ENCODE data around the gene PRSS22.

The PRSS22 gene

GRCh38 chr16:2845116-2845515 lies 12.9 kb downstream of the PRSS22 start:
- ATAC-seq (peak; percentile 15), DNase-seq (ENCODE audit: low spot score in 2 of 2) (no peak)
- Mint-ChIP-seq H3K27ac (peak overlapping the region; percentile 15), H3K4me1 (peaks cover 66% of the 10 kb centered on the region), H3K9me3 (no peaks in the 10 kb centered on the region), H3K4me3 (no peak overlapping the region), H3K36me3 (peaks cover 8% of the 10 kb centered on the region)

- ATAC-seq, result no peak
- Mint-ChIP-seq H3K4me1 (peaks cover 73% of the 10 kb centered on the region), H3K27ac (no peak overlapping the region), H3K9me3 (no peaks in the 10 kb centered on the region), H3K36me3 (peaks cover 8% of the 10 kb centered on the region), H3K4me3 (no peak overlapping the region)
- no peak for DNase-seq (ENCODE audit: low spot score in 2 of 2)
These were observed 14.4 kb downstream of the PRSS22 start for GRCh38 chr16:2843526-2843925.

- H3K4me3 Mint-ChIP-seq, result peak overlapping the region; percentile 79
- DNase-seq (ENCODE audit: low spot score in 2 of 2), result peak; percentile 77 to 91
- peak; percentile 60 for ATAC-seq
- peaks cover 8% of the 10 kb centered on the region for H3K36me3 Mint-ChIP-seq
- H3K9me3 Mint-ChIP-seq, result no peaks in the 10 kb centered on the region
- peak overlapping the region; percentile 93 for H3K27ac Mint-ChIP-seq
- peaks cover 83% of the 10 kb centered on the region for H3K4me1 Mint-ChIP-seq
These were observed 15.5 kb downstream of the PRSS22 start for GRCh38 chr16:2842340-2843000.

- Mint-ChIP-seq H3K36me3 (peaks cover 8% of the 10 kb centered on the region), H3K4me1 (peaks cover 83% of the 10 kb centered on the region), H3K4me3 (peak overlapping the region; percentile 79), H3K27ac (peak overlapping the region; percentile 93), H3K9me3 (no peaks in the 10 kb centered on the region)
- peak; percentile 42 for ATAC-seq
- DNase-seq (ENCODE audit: low spot score in 2 of 2), result peak in 1 of 2 donors; percentile 59
These were observed 16.2 kb downstream of the PRSS22 start for GRCh38 chr16:2841606-2842339.

GRCh38 chr16:2840914-2841313 lies 17.1 kb downstream of the PRSS22 start:
- Mint-ChIP-seq H3K36me3 (peaks cover 8% of the 10 kb centered on the region), H3K4me1 (peaks cover 75% of the 10 kb centered on the region), H3K4me3 (peak overlapping the region; percentile 79), H3K27ac (peak overlapping the region; percentile 93), H3K9me3 (no peaks in the 10 kb centered on the region)
- DNase-seq (ENCODE audit: low spot score in 2 of 2) (no peak), ATAC-seq (no peak)

GRCh38 chr16:2839650-2840450 lies 18.1 kb downstream of the PRSS22 start:
- H3K9me3 Mint-ChIP-seq, result no peaks in the 10 kb centered on the region
- H3K36me3 Mint-ChIP-seq, result peaks cover 8% of the 10 kb centered on the region
- peak overlapping the region; percentile 93 for H3K27ac Mint-ChIP-seq

GRCh38 chr16:2838928-2839327 lies 19.0 kb downstream of the PRSS22 start:
- no peak overlapping the region for H3K4me3 Mint-ChIP-seq
- no peaks in the 10 kb centered on the region for H3K9me3 Mint-ChIP-seq
- DNase-seq (ENCODE audit: low spot score in 2 of 2) (peak; percentile 49 to 72), ATAC-seq (peak; percentile 76)
- H3K27ac Mint-ChIP-seq, result peak overlapping the region; percentile 17
- H3K36me3 Mint-ChIP-seq, result peaks cover 8% of the 10 kb centered on the region
- peaks cover 62% of the 10 kb centered on the region for H3K4me1 Mint-ChIP-seq

More at GRCh38 chr16:2839650-2840450, 18.1 kb downstream of the PRSS22 start:
- DNase-seq (ENCODE audit: low spot score in 2 of 2) (no peak), ATAC-seq (no peak)
- H3K4me3 Mint-ChIP-seq, result peak overlapping the region; percentile 79
- peaks cover 65% of the 10 kb centered on the region for H3K4me1 Mint-ChIP-seq

- Mint-ChIP-seq H3K9me3 (no peaks in the 10 kb centered on the region), H3K4me1 (peaks cover 50% of the 10 kb centered on the region), H3K36me3 (no peaks in the 10 kb centered on the region), H3K27ac (peak overlapping the region; percentile 17), H3K4me3 (no peak overlapping the region)
- ATAC-seq (no peak), DNase-seq (ENCODE audit: low spot score in 2 of 2) (no peak)
These were observed 21.1 kb downstream of the PRSS22 start for GRCh38 chr16:2836646-2837508.

GRCh38 chr16:2835638-2836493 lies 22.1 kb downstream of the PRSS22 start:
- Mint-ChIP-seq H3K27ac (no peak overlapping the region), H3K4me3 (no peak overlapping the region), H3K4me1 (peaks cover 41% of the 10 kb centered on the region), H3K36me3 (no peaks in the 10 kb centered on the region), H3K9me3 (no peaks in the 10 kb centered on the region)
- ATAC-seq, result no peak
- no peak for DNase-seq (ENCODE audit: low spot score in 2 of 2)

GRCh38 chr16:2834968-2835367 lies 23.0 kb downstream of the PRSS22 start:
- Mint-ChIP-seq H3K4me3 (no peak overlapping the region), H3K9me3 (no peaks in the 10 kb centered on the region), H3K27ac (no peak overlapping the region), H3K36me3 (no peaks in the 10 kb centered on the region), H3K4me1 (peaks cover 32% of the 10 kb centered on the region)
- no peak for DNase-seq (ENCODE audit: low spot score in 2 of 2)
- no peak for ATAC-seq

- no peak for ATAC-seq
- Mint-ChIP-seq H3K36me3 (no peaks in the 10 kb centered on the region), H3K9me3 (no peaks in the 10 kb centered on the region), H3K27ac (no peak overlapping the region), H3K4me3 (no peak overlapping the region), H3K4me1 (peaks cover 20% of the 10 kb centered on the region)
- no peak for DNase-seq (ENCODE audit: low spot score in 2 of 2)
These were observed 24.2 kb downstream of the PRSS22 start for GRCh38 chr16:2833776-2834175.

- Mint-ChIP-seq H3K36me3 (no peaks in the 10 kb centered on the region), H3K4me3 (no peak overlapping the region), H3K9me3 (no peaks in the 10 kb centered on the region), H3K4me1 (no peaks in the 10 kb centered on the region), H3K27ac (peak overlapping the region; percentile 65)
- ATAC-seq, result no peak
- DNase-seq (ENCODE audit: low spot score in 2 of 2), result no peak
These were observed 26.8 kb downstream of the PRSS22 start for GRCh38 chr16:2831203-2831602.

- ATAC-seq (no peak), DNase-seq (ENCODE audit: low spot score in 2 of 2) (no peak)
- Mint-ChIP-seq H3K36me3 (no peaks in the 10 kb centered on the region), H3K4me1 (no peaks in the 10 kb centered on the region), H3K4me3 (no peak overlapping the region), H3K9me3 (no peaks in the 10 kb centered on the region), H3K27ac (peak overlapping the region; percentile 65)
These were observed 27.6 kb downstream of the PRSS22 start for GRCh38 chr16:2830355-2830695.
